Caco-2 (cell line): ENCODE results near the gene CRIP1. TPM values are rescaled to one million over a fixed set of nuclear protein-coding genes. Genes with fewer than 3 reads are reported as not detected.

ENCODE experiments used
- BruUV-seq: library from RNA; stranded (reverse); fragments of 400-500 nt; replicated peaks from 2 replicates; lab custom pipeline; 2021; lab: Mats Ljungman, UMichigan
- CTCF ChIA-PET: fragments of 300-600 bp; sonication (Branson Sonifier 250); formaldehyde crosslinking; loops from one replicate; lab custom pipeline; 2022; ENCODE audit warnings: antibody characterized with exemption; lab: Charles Lee
- POLR2A ChIA-PET: fragments of 300-600 bp; sonication (Branson Sonifier 250); formaldehyde crosslinking; loops from one replicate; lab custom pipeline; 2022; ENCODE audit warnings: antibody characterized with exemption; lab: Charles Lee
- DNase-seq, 2 experiments: peaks; one replicate each; pipeline versions ENCODE4 v3.0.0 to v3.0.0-alpha.2; 2020 to 2022
- H3K27me3 ChIP-seq: replicated peaks from 2 replicates; pipeline ENCODE4 v1.6.0; 2011; ENCODE audit warnings: low read length; ENCODE audit not compliant: control insufficient read depth, insufficient read depth
- H3K36me3 ChIP-seq: 2 replicates; pipeline ENCODE4 v1.5.1; 2011; ENCODE audit warnings: low read length; ENCODE audit not compliant: control insufficient read depth, insufficient read depth
- H3K4me1 ChIP-seq: fragments of 250-450 bp; sonication (Bioruptor Pico); 2 replicates; pipeline ENCODE4 v1.5.1; 2020; ENCODE audit warnings: mild to moderate bottlenecking
- H3K4me3 ChIP-seq: 2 replicates; pipeline ENCODE4 v1.5.1; 2011; ENCODE audit warnings: low read depth, mild to moderate bottlenecking, control low read depth, low read length
- H3K9me3 ChIP-seq: fragments of 250-450 bp; sonication (Bioruptor Pico); 2 replicates; pipeline ENCODE4 v1.5.1; 2020; ENCODE audit warnings: mild to moderate bottlenecking, moderate library complexity
- H3K27ac Mint-ChIP-seq: one replicate; pipeline ENCODE4 v1.8.0; 2022; ENCODE audit warnings: mixed read lengths; ENCODE audit not compliant: unreplicated experiment
- H3K27me3 Mint-ChIP-seq: one replicate; pipeline ENCODE4 v1.8.0; 2022; ENCODE audit warnings: mixed read lengths; ENCODE audit not compliant: insufficient read depth, unreplicated experiment
- H3K36me3 Mint-ChIP-seq: one replicate; pipeline ENCODE4 v1.8.0; 2022; ENCODE audit warnings: mild to moderate bottlenecking, mixed read lengths; ENCODE audit not compliant: insufficient read depth, unreplicated experiment
- H3K4me1 Mint-ChIP-seq: one replicate; pipeline ENCODE4 v1.8.0; 2022; ENCODE audit warnings: low read depth, mixed read lengths; ENCODE audit not compliant: unreplicated experiment
- H3K4me3 Mint-ChIP-seq: one replicate; pipeline ENCODE4 v1.8.0; 2022; ENCODE audit warnings: mild to moderate bottlenecking, moderate library complexity, mixed read lengths; ENCODE audit not compliant: unreplicated experiment
- H3K9me3 Mint-ChIP-seq: one replicate; pipeline ENCODE4 v1.8.0; 2022; ENCODE audit warnings: mixed read lengths; ENCODE audit not compliant: unreplicated experiment
- intact Hi-C: fragments of 100-400 bp; cut with micrococcal nuclease; formaldehyde crosslinking; loops from one replicate; pipeline ENCODE4 v1.10.0; 2022; ENCODE audit not compliant: unreplicated experiment
- total RNA-seq: library from RNA; stranded (reverse); gene quantifications from 2 replicates; pipeline ENCODE4 v1.2.3, GENCODE V29; 2022
- TF ChIP-seq, protein P1 (sequence below), 2 experiments: fragments of 200-600 bp in 1 of 2; IDR thresholded peaks; 1 replicate in 1 of 2; 2 replicates in 1 of 2; pipeline versions ENCODE4 v1.5.1 to v1.8.0; 2011 to 2022; ENCODE audit warnings: antibody characterized with exemption in 1 of 2, control low read depth in 1 of 2, inconsistent platforms in 1 of 2, low read depth in 1 of 2, low read length in 1 of 2, mild to moderate bottlenecking in 1 of 2, moderate library complexity in 1 of 2; ENCODE audit not compliant: insufficient read depth in 1 of 2, severe bottlenecking in 1 of 2, unreplicated experiment in 1 of 2

CRIP1 gene
- total RNA-seq, 1 experiment from 2014 or later: 75.1 TPM

DNA sequence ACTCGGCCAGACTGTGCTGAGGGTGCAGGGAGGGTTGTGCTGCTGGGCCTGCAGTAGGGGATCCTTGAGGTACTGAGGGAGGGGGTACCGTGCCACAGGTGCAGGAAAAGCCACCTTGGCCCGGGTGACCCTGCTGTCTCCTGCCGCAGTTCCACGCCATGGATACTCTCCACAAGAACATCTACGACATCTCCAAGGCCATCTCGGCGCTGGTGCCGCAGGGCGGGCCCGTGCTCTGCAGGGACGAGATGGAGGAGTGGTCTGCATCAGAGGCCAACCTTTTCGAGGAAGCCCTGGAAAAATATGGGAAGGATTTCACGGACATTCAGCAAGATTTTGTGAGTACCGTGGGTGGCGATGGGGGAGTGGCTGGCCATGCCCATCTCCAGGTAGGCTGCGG lies 26.1 kb upstream of the CRIP1 start:
- no peaks in the 10 kb centered on the region for H3K4me1 ChIP-seq
- TF ChIP-seq, protein P1, sequence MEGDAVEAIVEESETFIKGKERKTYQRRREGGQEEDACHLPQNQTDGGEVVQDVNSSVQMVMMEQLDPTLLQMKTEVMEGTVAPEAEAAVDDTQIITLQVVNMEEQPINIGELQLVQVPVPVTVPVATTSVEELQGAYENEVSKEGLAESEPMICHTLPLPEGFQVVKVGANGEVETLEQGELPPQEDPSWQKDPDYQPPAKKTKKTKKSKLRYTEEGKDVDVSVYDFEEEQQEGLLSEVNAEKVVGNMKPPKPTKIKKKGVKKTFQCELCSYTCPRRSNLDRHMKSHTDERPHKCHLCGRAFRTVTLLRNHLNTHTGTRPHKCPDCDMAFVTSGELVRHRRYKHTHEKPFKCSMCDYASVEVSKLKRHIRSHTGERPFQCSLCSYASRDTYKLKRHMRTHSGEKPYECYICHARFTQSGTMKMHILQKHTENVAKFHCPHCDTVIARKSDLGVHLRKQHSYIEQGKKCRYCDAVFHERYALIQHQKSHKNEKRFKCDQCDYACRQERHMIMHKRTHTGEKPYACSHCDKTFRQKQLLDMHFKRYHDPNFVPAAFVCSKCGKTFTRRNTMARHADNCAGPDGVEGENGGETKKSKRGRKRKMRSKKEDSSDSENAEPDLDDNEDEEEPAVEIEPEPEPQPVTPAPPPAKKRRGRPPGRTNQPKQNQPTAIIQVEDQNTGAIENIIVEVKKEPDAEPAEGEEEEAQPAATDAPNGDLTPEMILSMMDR (IDR thresholded peaks at IDR 0.05; ENCODE audit: insufficient read depth in 1 of 2, low read depth in 1 of 2, low read length in 1 of 2, severe bottlenecking in 1 of 2, unreplicated experiment in 1 of 2): no peak
- no peaks in the 10 kb centered on the region for H3K9me3 ChIP-seq
- CTCF ChIA-PET: no interaction called here
- no peaks in the 10 kb centered on the region for H3K27me3 ChIP-seq
- no peak for DNase-seq
- POLR2A ChIA-PET: no interaction called here
- BruUV-seq: no TSS peak
- H3K36me3 ChIP-seq: no peaks in the 10 kb centered on the region; the same call in 1 of the 2 replicates
- H3K4me1 Mint-ChIP-seq: no peaks in the 10 kb centered on the region
- no peaks in the 10 kb centered on the region for H3K9me3 Mint-ChIP-seq
- H3K36me3 Mint-ChIP-seq: peaks cover 52% of the 10 kb centered on the region
- H3K27ac Mint-ChIP-seq: no peak overlapping the region
- H3K27me3 Mint-ChIP-seq: no peaks in the 10 kb centered on the region
- intact Hi-C loops: no loop called here
- no peak overlapping the region for H3K4me3 ChIP-seq
- H3K4me3 Mint-ChIP-seq: no peak overlapping the region

DNA sequence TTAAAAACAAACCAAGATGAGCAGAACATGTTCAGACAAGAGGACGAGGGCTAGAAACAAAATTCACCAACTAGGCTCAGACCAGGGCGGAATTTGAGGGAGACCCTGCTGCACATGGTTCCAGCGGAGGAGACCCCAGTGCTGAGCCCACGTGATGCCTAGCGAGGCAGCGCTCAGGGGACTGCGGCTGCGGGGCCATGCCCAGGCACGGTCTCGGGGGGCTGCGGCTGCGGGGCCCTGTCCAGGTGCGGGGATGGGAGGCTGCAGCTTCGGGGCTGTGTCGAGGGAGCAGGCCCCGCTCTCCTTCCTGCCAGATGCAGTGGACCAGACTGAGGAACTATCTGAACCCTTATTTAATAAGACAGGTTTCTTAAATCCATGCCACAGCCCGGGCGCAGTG lies 24.8 kb upstream of the CRIP1 start:
- Mint-ChIP-seq H3K4me3 (no peak overlapping the region), H3K27me3 (no peaks in the 10 kb centered on the region), H3K4me1 (no peaks in the 10 kb centered on the region), H3K9me3 (no peaks in the 10 kb centered on the region), H3K27ac (no peak overlapping the region), H3K36me3 (peaks cover 51% of the 10 kb centered on the region)
- no peaks in the 10 kb centered on the region for H3K9me3 ChIP-seq
- no peaks in the 10 kb centered on the region; the same call in none of the 2 replicates for H3K36me3 ChIP-seq
- no peak for DNase-seq
- no TSS peak for BruUV-seq
- intact Hi-C loops: no loop called here
- ChIA-PET CTCF (no interaction called here), POLR2A (no interaction called here)
- TF ChIP-seq, protein P1 (IDR thresholded peaks at IDR 0.05; ENCODE audit: insufficient read depth in 1 of 2, low read depth in 1 of 2, low read length in 1 of 2, severe bottlenecking in 1 of 2, unreplicated experiment in 1 of 2): no peak
- no peaks in the 10 kb centered on the region for H3K27me3 ChIP-seq
- H3K4me3 ChIP-seq: no peak overlapping the region
- H3K4me1 ChIP-seq: no peaks in the 10 kb centered on the region

DNA sequence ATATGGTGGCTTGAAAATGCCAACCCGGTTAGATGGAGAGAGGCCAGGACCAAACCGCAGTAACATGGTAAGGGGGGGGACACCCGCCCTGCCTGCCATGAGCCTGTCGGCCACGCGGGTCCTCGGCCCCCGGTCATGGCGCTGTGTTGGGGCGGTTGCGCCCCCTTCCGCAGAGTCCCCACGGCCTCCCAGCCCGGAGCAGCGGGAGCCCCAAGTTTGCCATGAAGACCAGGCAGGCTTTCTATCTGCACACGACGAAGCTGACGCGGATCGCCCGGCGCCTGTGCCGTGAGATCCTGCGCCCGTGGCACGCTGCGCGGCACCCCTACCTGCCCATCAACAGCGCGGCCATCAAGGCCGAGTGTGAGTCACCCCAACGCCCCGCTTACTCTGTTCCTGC lies 22.2 kb upstream of the CRIP1 start:
- ChIA-PET CTCF (no interaction called here), POLR2A (no interaction called here)
- Mint-ChIP-seq H3K27ac (no peak overlapping the region), H3K36me3 (peaks cover 52% of the 10 kb centered on the region), H3K4me3 (no peak overlapping the region), H3K9me3 (no peaks in the 10 kb centered on the region), H3K4me1 (no peaks in the 10 kb centered on the region), H3K27me3 (no peaks in the 10 kb centered on the region)
- DNase-seq: no peak
- Histone ChIP-seq H3K9me3 (no peaks in the 10 kb centered on the region), H3K4me1 (no peaks in the 10 kb centered on the region), H3K4me3 (no peak overlapping the region), H3K27me3 (no peaks in the 10 kb centered on the region), H3K36me3 (no peaks in the 10 kb centered on the region; the same call in none of the 2 replicates)
- BruUV-seq: no TSS peak
- TF ChIP-seq, protein P1 (IDR thresholded peaks at IDR 0.05; ENCODE audit: insufficient read depth in 1 of 2, low read depth in 1 of 2, low read length in 1 of 2, severe bottlenecking in 1 of 2, unreplicated experiment in 1 of 2): no peak
- intact Hi-C loops: no loop called here
